ENCODE measurements around the gene RUBCNL. TPM values are rescaled to one million over a fixed set of nuclear protein-coding genes. Genes with fewer than 3 reads are reported as not detected.

RUBCNL gene
- total RNA-seq, 1 donor from 2014 or later, result 1.1 TPM

DNA sequence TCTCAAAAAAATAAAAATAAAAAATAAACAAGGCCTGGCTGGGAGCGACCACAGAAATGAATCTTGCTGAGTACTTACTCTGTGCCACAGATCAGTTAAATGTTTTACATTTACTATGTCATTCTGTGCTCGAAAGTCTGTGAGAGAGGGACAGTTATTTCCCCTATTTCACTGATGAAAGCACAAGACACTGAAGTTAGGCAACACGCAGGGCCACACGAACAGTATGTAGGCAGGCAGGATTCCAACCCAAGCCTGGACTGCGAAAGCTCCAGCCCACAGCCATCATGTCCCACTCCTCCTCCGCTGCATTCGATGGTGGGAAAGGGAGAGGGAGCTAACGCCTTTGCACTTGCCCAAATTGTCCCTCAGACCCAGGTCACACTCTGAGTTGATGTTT is 34.2 kb downstream of the RUBCNL start:
- Mint-ChIP-seq H3K9me3 (no peaks in the 10 kb centered on the region), H3K36me3 (no peaks in the 10 kb centered on the region), H3K4me1 (ENCODE audit: unreplicated experiment) (no peaks in the 10 kb centered on the region), H3K27me3 (no peaks in the 10 kb centered on the region), H3K27ac (no peak overlapping the region), H3K4me3 (no peak overlapping the region)
- no peak for DNase-seq (ENCODE audit: extremely low spot score, unreplicated experiment)
- TF ChIP-seq, protein P1, sequence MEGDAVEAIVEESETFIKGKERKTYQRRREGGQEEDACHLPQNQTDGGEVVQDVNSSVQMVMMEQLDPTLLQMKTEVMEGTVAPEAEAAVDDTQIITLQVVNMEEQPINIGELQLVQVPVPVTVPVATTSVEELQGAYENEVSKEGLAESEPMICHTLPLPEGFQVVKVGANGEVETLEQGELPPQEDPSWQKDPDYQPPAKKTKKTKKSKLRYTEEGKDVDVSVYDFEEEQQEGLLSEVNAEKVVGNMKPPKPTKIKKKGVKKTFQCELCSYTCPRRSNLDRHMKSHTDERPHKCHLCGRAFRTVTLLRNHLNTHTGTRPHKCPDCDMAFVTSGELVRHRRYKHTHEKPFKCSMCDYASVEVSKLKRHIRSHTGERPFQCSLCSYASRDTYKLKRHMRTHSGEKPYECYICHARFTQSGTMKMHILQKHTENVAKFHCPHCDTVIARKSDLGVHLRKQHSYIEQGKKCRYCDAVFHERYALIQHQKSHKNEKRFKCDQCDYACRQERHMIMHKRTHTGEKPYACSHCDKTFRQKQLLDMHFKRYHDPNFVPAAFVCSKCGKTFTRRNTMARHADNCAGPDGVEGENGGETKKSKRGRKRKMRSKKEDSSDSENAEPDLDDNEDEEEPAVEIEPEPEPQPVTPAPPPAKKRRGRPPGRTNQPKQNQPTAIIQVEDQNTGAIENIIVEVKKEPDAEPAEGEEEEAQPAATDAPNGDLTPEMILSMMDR (conservative IDR thresholded peaks at IDR 0.05), result no peak

DNA sequence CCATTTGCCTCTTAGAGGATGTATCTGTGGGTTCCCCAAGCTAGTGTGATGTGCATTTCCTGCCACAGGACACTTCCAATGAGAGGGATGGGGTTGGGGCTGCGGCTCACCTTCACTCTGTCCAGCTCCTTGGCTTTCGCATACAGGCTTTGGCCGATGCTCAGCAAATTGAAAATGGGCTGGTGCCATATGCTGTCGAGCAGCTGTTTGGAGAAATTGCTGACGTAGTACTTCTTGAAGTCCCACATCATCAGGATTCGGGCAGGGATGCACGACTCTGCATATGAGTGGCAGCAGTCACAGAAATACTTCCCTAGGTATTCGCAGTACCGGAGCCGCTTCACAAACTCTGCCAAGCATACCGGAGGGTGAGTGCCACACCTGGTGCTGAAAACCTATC is 37.0 kb downstream of the RUBCNL start:
- no peak for DNase-seq (ENCODE audit: extremely low spot score, unreplicated experiment)
- Mint-ChIP-seq H3K27ac (no peak overlapping the region), H3K36me3 (no peaks in the 10 kb centered on the region), H3K4me1 (ENCODE audit: unreplicated experiment) (no peaks in the 10 kb centered on the region), H3K9me3 (no peaks in the 10 kb centered on the region), H3K27me3 (no peaks in the 10 kb centered on the region), H3K4me3 (no peak overlapping the region)
- TF ChIP-seq, protein P1 (conservative IDR thresholded peaks at IDR 0.05), result no peak

DNA sequence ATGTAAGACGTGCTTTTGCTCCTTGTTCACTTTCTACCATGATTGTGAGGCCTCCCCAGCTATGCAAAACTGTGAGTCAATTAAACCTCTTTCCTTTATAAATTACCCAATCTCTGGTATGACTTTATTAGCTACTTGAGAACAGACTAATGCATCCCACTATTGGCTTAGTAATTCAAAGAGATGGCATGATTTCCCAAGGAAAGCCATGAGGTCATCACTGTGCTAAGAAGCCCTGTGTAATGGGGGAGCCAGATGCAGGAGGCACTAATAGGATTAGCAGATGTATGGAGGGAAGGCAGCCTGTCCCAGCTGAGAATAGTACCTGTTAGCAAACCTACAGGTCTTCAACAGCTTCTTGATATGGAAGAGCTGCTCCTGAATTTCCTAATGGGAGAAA is 38.1 kb downstream of the RUBCNL start:
- TF ChIP-seq, protein P1 (conservative IDR thresholded peaks at IDR 0.05), result no peak
- no peak overlapping the region for H3K4me3 Mint-ChIP-seq
- DNase-seq (ENCODE audit: extremely low spot score, unreplicated experiment), result no peak
- no peaks in the 10 kb centered on the region for H3K27me3 Mint-ChIP-seq
- H3K9me3 Mint-ChIP-seq, result no peaks in the 10 kb centered on the region
- H3K4me1 Mint-ChIP-seq (ENCODE audit: unreplicated experiment), result no peaks in the 10 kb centered on the region
- no peak overlapping the region for H3K27ac Mint-ChIP-seq
- no peaks in the 10 kb centered on the region for H3K36me3 Mint-ChIP-seq

DNA sequence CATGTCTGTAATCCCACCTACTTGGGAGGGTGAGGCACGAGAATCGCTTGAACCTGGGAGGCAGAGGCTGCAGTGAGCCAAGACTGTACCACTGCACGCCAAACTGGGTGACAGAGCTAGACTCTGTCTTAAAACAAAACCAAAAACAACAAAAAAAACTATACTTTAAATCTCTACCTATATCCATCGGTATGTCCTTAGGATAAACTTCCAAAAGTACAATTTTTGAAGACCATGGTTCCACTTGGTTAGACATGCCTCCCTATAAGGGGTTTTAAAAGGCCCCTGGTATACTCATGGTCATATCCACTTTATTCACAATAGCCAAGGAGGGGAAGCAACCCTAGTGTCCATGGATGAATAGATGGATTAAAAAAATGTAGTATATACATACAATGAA is 39.8 kb downstream of the RUBCNL start:
- Mint-ChIP-seq H3K4me3 (no peak overlapping the region), H3K27me3 (no peaks in the 10 kb centered on the region), H3K36me3 (no peaks in the 10 kb centered on the region), H3K4me1 (ENCODE audit: unreplicated experiment) (no peaks in the 10 kb centered on the region), H3K9me3 (no peaks in the 10 kb centered on the region), H3K27ac (no peak overlapping the region)
- TF ChIP-seq, protein P1 (conservative IDR thresholded peaks at IDR 0.05), result no peak
- DNase-seq (ENCODE audit: extremely low spot score, unreplicated experiment), result no peak

DNA sequence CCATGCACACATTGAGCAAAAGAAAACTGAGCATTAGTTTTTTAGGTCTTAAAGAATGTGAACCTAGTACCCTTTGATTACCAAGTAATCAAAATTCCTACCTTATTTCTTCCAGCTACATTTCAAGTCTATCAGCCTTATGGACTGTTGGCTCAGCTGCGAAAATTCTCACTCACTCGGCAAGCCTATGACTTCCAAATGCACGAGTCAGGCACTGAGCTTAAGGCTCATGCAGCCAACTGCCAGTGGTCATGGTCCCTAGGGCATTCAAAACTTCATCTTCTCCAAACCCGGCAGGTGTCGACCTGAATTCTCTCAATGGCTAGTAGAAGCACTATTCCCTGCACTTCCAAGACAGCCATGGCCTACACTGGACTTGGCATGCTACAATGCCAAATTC is 41.2 kb downstream of the RUBCNL start:
- Mint-ChIP-seq H3K4me1 (ENCODE audit: unreplicated experiment) (peaks cover 5% of the 10 kb centered on the region), H3K4me3 (no peak overlapping the region), H3K27me3 (no peaks in the 10 kb centered on the region), H3K27ac (no peak overlapping the region), H3K9me3 (no peaks in the 10 kb centered on the region), H3K36me3 (no peaks in the 10 kb centered on the region)
- DNase-seq (ENCODE audit: extremely low spot score, unreplicated experiment), result no peak
- TF ChIP-seq, protein P1 (conservative IDR thresholded peaks at IDR 0.05), result no peak

DNA sequence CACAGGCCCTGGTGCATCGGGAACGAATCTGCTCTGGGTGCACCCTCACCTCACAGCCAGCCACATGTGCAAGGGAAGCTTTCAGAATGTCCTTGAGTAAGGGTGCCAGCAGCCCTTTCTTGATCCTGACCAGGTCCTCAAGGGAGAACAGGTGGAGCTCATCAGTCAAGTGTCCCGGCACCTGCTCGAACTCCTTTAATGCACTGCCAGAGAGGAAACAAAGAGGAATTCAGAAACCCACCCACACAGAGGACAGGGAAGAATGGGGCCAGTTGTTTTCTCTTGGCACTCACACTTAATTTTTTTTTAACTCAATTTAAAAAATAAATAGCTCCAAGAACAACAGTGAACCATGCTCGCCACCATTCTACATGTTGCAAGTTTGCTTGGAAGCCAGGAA is 41.7 kb downstream of the RUBCNL start:
- no peaks in the 10 kb centered on the region for H3K9me3 Mint-ChIP-seq
- H3K4me3 Mint-ChIP-seq, result no peak overlapping the region
- H3K27ac Mint-ChIP-seq, result no peak overlapping the region
- H3K4me1 Mint-ChIP-seq (ENCODE audit: unreplicated experiment), result peaks cover 10% of the 10 kb centered on the region
- H3K36me3 Mint-ChIP-seq, result no peaks in the 10 kb centered on the region
- no peak for DNase-seq (ENCODE audit: extremely low spot score, unreplicated experiment)
- H3K27me3 Mint-ChIP-seq, result no peaks in the 10 kb centered on the region
- TF ChIP-seq, protein P1 (conservative IDR thresholded peaks at IDR 0.05), result no peak

All from type B pancreatic cell (in vitro differentiated cells).